IPS-18a (cell line): Measurements from ENCODE around the gene RAB7B.

Experiments used
- H3K27ac ChIP-seq: one replicate; pipeline ENCODE4 v1.5.1; 2013; ENCODE audit warnings: low read length
- H3K27me3 ChIP-seq: one replicate; pipeline ENCODE4 v1.6.1; 2013; ENCODE audit warnings: mild to moderate bottlenecking, low read length; ENCODE audit not compliant: control insufficient read depth, insufficient read depth
- H3K36me3 ChIP-seq: one replicate; pipeline ENCODE4 v1.6.1; 2013; ENCODE audit warnings: low read depth, low read length; ENCODE audit not compliant: control insufficient read depth
- H3K4me1 ChIP-seq: one replicate; pipeline ENCODE4 v1.6.1; 2013; ENCODE audit warnings: low read depth, low read length; ENCODE audit not compliant: control insufficient read depth
- H3K4me3 ChIP-seq: one replicate; pipeline ENCODE4 v1.5.1; 2013; ENCODE audit warnings: low read length
- H3K9ac ChIP-seq: one replicate; pipeline ENCODE4 v1.6.1; 2013; ENCODE audit warnings: mild to moderate bottlenecking, low read length, moderate library complexity
- H3K9me3 ChIP-seq: one replicate; pipeline ENCODE4 v1.6.1; 2013; ENCODE audit warnings: low read depth, low read length; ENCODE audit not compliant: control insufficient read depth

RAB7B gene

DNA sequence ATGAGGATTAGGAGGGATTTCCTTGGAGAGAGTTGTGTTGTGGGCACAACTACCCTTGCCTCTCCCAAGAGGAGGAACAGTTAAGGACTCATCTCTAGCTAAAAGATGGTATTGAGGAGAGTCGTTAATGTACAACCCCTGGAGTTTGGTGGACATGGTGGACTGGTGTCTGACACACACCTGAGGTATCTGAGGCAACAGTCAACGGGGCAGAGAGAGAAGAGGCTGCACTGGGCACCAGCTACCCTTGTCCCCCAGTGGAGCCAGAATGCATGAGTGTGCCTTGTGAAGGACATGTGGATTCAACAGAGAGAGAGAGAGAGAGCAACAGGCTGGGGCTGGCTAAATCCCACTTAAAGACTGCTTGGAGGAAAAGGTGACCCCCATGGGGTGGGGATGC, 13.0 kb downstream of the RAB7B start:
- Histone ChIP-seq H3K4me1 (no peaks in the 10 kb centered on the region), H3K4me3 (no peak overlapping the region), H3K36me3 (no peaks in the 10 kb centered on the region), H3K27ac (no peak overlapping the region), H3K9ac (no peak overlapping the region), H3K9me3 (no peaks in the 10 kb centered on the region), H3K27me3 (no peaks in the 10 kb centered on the region)

DNA sequence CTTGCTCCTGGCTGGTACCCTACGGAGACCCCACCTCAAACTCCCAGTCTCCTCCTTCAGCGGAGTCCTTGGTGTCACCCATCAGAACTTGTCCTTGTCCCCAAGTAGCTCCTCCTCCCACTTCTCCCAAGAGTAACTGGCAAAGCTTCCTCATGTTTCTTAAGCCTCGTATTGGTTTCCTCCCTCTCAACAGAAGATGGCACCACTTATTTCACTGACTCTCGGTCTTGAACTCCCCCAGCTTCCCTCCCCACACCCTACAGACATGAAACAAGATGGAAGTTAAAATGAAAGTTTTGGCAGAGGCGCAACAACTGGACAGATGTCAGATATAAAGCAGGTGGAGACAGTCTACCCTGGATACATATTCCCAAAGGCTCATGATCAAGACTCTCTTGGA, 13.4 kb downstream of the RAB7B start:
- H3K36me3 ChIP-seq, result no peaks in the 10 kb centered on the region
- no peaks in the 10 kb centered on the region for H3K9me3 ChIP-seq
- H3K27me3 ChIP-seq, result no peaks in the 10 kb centered on the region
- H3K4me1 ChIP-seq, result no peaks in the 10 kb centered on the region
- H3K4me3 ChIP-seq, result no peak overlapping the region
- no peak overlapping the region for H3K27ac ChIP-seq
- no peak overlapping the region for H3K9ac ChIP-seq

DNA sequence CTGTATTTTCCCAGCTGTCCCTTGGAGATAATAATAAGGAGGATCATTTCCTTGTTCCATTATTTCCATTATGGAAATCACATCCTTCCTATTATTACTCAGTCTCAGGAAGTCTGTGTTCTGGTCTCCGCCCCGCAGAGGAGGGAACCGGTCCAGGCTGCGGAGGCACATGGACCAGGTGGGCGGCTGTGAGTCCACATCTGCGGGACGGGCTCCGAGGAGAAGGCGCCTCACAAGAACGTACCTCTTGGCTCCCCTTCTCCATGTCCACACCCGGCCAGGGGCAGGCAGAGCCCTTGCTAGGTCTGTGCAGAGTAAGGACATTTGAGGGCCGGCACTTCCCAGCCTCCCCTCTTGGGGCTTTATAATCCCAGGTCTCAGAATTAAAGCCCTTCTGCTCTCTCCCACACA, 14.6 kb downstream of the RAB7B start:
- Histone ChIP-seq H3K27me3 (no peaks in the 10 kb centered on the region), H3K4me3 (no peak overlapping the region), H3K4me1 (peaks cover 3% of the 10 kb centered on the region), H3K9me3 (no peaks in the 10 kb centered on the region), H3K9ac (no peak overlapping the region), H3K36me3 (no peaks in the 10 kb centered on the region), H3K27ac (no peak overlapping the region)

DNA sequence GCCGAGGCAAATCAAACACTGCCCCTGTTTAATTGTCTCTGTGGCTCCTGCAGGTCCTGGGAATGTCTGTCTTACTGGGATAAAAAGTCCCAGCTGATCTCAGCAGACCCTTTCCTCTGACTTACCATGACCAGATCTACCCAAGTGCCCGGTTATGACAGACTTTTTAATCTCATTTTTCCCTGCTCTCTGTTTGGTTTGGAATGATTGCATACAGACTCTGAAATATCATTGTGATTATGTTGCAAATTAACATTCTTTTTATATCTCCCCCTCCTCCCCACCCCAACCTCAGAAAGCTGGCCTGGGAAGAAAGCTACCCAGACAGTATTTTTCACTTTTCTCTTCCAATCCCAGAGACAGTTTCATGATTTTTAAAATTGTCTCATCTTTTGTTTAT, 16.3 kb downstream of the RAB7B start:
- H3K9me3 ChIP-seq, result no peaks in the 10 kb centered on the region
- H3K36me3 ChIP-seq, result no peaks in the 10 kb centered on the region
- H3K4me1 ChIP-seq, result peaks cover 3% of the 10 kb centered on the region
- H3K9ac ChIP-seq, result no peak overlapping the region
- H3K4me3 ChIP-seq, result no peak overlapping the region
- H3K27me3 ChIP-seq, result no peaks in the 10 kb centered on the region
- H3K27ac ChIP-seq, result no peak overlapping the region

DNA sequence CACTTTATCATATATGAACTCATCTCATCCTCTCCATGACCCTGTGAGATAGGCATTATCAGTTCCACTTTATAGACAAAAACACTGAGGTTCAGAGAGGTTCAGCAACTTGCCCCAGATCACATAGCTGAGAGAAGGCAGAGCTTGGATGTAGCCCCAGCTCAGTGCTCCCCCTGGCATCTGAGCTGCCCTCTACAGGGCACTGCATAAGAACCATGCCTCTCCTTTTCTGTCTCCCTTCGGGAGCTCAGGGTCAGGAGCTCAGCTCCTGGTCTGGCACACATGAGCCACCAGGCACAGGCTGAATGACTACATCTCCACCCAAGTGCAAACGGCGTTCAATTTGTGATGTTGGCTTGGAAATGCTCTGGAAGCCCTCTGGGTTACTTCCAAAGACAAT, 16.9 kb downstream of the RAB7B start:
- Histone ChIP-seq H3K27me3 (no peaks in the 10 kb centered on the region), H3K27ac (no peak overlapping the region), H3K4me3 (no peak overlapping the region), H3K9ac (no peak overlapping the region), H3K36me3 (no peaks in the 10 kb centered on the region), H3K9me3 (no peaks in the 10 kb centered on the region), H3K4me1 (peaks cover 3% of the 10 kb centered on the region)

DNA sequence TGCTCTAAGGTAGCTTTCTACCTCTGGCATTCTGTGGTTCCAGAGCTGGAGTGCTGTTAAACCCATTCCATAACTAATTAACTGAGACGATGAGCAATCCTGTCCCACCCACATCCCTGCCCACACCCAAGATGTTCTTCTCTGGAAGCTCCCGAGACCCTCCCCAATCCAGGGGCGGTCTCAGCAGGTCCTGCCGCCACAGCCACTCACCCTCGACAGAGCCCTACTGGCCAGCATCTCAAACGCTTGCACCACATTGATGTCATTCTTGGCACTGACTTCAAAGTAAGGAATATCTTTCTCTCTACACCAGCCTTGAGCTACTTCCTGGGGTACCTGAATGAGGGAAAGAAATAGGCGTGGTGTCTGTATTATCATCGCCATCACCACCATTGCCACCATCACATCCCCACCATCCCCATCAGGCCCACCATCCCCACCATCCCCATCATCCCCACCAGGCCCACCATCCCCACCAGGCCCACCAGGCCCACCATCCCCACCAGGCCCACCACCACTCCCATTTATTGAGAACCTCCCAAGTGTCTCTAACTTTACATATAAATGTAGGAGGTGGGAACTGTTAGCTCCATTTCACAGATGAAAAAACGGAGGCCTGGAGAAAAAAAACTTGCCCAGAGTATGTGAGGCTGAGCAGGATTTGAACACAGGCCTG, 17.7 kb downstream of the RAB7B start:
- H3K27ac ChIP-seq, result no peak overlapping the region
- H3K4me3 ChIP-seq, result no peak overlapping the region
- H3K36me3 ChIP-seq, result no peaks in the 10 kb centered on the region
- no peak overlapping the region for H3K9ac ChIP-seq
- peaks cover 3% of the 10 kb centered on the region for H3K4me1 ChIP-seq
- no peaks in the 10 kb centered on the region for H3K9me3 ChIP-seq
- H3K27me3 ChIP-seq, result no peaks in the 10 kb centered on the region

DNA sequence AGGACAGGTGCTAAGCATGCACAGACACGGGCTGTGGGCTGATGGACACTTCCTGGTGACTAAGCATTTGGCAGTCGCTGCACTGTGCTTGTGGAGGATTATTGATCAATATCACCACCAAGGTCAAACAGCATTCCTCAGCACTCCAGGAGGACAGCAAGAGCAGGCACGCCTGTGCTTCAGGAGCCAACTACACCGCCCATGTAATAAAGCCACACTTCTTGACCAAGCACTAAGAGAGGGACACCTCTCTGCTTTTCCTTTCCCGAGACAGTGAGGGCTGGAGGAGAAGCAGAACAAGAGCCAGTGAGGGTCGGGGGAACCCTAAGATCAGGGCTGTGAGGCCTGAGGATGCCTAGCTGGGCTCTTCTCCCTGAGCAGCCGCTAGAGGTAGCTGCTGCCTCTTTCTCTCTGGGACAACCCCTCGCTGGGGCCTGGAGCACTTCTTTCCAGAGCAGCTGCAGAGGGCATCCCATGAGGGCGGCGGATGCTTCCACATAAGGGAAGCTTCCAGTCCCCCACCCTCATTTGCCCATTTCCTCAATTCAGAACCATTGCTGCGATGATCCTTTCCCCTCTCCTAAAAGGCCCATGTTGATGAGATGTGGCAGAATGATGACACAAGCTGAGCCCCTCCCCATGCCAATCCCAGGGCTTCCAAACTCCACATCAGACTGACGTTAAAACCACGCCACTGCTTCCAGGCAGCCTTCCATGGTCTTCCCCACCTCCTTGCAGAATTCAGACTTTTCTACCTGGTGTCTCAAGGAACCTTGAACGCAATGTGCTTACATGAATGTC, 19.1 kb downstream of the RAB7B start:
- no peaks in the 10 kb centered on the region for H3K27me3 ChIP-seq
- no peak overlapping the region for H3K9ac ChIP-seq
- peaks cover 3% of the 10 kb centered on the region for H3K4me1 ChIP-seq
- no peaks in the 10 kb centered on the region for H3K36me3 ChIP-seq
- no peaks in the 10 kb centered on the region for H3K9me3 ChIP-seq
- H3K27ac ChIP-seq, result no peak overlapping the region
- no peak overlapping the region for H3K4me3 ChIP-seq

DNA sequence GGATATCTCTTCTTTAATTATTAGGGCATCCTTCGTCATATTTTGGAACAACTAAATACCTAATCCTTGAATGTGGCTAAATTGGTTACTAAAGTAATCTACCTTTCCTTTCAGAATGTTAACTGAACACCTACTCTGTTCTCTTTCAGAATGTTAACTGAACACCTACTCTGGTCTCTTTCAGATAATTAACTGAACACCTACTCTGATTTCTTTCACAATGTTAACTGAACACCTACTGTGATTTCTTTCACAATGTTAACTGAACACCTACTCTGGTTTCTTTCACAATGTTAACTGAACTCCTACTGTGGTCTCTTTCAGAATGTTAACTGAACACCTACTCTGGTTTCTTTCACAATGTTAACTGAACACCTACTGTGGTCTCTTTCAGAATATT, 21.9 kb downstream of the RAB7B start:
- Histone ChIP-seq H3K9ac (no peak overlapping the region), H3K9me3 (no peaks in the 10 kb centered on the region), H3K4me1 (peaks cover 3% of the 10 kb centered on the region), H3K27me3 (no peaks in the 10 kb centered on the region), H3K27ac (no peak overlapping the region), H3K36me3 (no peaks in the 10 kb centered on the region), H3K4me3 (no peak overlapping the region)

DNA sequence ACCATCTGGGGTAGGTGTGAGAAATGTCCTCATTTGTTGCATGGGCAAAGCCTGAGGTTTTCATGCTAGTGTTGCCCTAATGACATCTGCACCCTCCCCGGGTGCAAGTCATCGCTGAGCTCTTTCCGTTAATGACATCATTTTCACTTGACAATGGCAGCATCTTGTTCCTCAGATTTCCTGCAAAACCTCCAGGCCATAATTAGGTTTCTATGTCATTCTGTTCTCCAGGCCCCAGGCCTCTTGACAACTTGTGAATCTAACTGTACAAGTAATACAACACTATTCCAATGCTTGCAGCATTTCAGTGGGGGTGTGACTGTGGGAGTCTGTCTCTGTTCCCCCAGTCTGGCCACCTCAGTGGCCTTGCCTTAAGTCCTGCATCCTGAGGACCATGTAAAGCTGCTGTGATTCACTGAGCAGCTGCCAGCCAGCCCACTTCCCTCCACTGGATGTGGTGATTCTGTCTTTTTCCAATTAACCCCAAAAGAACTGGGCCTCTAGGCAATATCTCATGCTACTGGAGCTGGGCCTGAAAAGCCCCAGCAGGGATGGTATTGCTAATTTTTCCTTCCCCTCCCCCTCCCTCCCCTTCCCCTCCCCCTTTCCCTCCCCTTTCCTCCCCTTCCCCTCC, 22.8 kb downstream of the RAB7B start:
- no peaks in the 10 kb centered on the region for H3K9me3 ChIP-seq
- H3K9ac ChIP-seq, result no peak overlapping the region
- no peak overlapping the region for H3K27ac ChIP-seq
- H3K4me1 ChIP-seq, result peaks cover 3% of the 10 kb centered on the region
- H3K4me3 ChIP-seq, result no peak overlapping the region
- no peaks in the 10 kb centered on the region for H3K36me3 ChIP-seq
- H3K27me3 ChIP-seq, result no peaks in the 10 kb centered on the region

DNA sequence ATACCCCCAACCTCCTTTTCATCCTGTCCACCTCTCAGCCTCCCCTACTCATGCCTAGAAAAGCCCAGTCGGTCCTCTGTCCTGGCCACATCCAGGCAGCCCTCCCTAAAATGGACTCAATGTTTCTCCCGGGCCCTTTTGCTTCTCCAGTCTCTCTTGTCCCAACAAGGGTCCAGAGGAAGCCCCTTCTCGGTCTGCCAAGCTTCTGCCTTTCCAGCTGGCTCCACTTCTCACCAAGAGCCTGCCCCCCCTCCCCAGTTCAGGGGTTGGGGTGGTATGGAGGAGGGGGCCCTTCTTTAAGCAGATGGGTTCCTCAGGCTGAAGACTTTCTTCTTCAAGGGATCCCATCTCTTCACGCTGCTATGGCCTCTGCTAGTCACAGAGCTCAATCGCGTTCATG, 23.9 kb downstream of the RAB7B start:
- Histone ChIP-seq H3K4me1 (peaks cover under 1% of the 10 kb centered on the region), H3K9ac (no peak overlapping the region), H3K27ac (no peak overlapping the region), H3K36me3 (no peaks in the 10 kb centered on the region), H3K9me3 (no peaks in the 10 kb centered on the region), H3K4me3 (no peak overlapping the region), H3K27me3 (no peaks in the 10 kb centered on the region)

DNA sequence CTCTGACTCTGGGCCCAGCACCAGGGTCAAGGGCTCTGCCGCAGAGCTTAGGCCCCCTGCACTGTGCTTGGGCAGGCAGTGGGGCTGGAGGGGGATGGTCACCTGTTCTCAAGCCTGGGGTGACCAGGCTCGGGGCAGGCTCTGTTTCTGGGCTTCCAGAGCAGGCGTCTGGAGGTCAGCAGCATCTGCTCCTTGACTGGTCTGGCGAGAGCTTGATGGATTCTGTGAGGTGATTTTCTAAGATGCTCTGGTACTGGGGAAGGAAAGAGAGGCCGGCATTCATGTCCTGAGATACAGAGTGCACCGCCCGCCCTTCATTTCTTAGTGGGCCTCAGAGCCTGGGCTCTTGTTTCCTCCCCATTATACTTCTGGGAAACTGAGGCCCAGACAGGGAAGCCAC, 24.5 kb downstream of the RAB7B start:
- no peaks in the 10 kb centered on the region for H3K36me3 ChIP-seq
- no peaks in the 10 kb centered on the region for H3K27me3 ChIP-seq
- no peaks in the 10 kb centered on the region for H3K4me1 ChIP-seq
- H3K9ac ChIP-seq, result no peak overlapping the region
- H3K9me3 ChIP-seq, result no peaks in the 10 kb centered on the region
- H3K27ac ChIP-seq, result no peak overlapping the region
- no peak overlapping the region for H3K4me3 ChIP-seq
